UCSD-AML1 (cell line): ENCODE results near the gene KMT2B.
"Not testable (repeated sequence)": the region's sequence is repeated elsewhere in the genome, so short reads cannot be mapped to it uniquely, and the experiment has no call there.

Source experiments
- DNase-seq: peaks from one replicate; lab custom pipeline; 2025; ENCODE audit not compliant: unreplicated experiment; lab: John Stamatoyannopoulos, UW

Gene KMT2B

DNA sequence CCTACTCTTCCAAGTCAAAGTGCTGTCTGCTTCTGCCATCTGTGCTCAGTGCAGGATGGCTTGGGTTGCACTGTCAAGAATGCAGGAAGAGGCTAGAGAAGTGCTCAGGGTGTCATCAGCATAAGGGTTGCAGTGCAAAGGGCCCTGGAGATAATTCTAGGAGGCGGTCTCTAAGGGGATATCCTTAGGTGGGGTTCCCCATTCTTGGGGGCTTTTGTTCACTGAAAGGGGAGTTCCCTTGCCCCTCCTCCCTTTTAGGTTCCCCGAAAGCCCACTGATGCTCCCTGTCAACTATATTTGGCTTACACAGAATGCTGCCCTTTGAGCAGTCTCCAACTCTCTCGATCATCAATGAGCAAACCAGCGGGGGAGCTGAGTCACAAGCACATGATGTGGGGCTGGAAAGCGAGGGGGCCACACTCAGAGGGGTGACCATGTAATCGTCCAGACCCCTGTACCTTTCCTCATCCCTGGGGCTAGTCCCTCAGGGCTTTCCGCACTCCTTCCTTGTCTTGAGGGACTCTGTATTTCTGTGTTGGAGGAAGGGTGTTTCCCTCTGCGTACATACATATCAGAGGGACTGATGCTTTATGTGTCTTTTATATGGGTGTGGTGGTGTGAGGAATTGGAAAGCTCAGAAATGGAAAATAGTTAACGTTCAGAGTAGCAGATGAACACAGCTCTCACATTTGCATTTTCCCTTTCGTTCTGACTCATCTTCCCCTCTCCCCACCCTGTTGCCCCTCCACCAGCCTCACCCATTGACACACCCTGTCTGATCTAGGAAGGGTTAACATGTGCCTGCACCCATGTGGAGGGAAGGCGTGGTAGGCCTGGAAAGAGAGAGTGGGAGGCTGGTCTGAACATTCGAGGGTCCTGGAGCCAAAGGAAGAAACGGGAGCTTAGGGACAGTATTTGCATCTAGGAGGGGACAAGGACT, 6.7 kb upstream of the KMT2B start:
- no peak for DNase-seq

GRCh38 chr19:35712567-35713505, 5.0 kb upstream of the KMT2B start:
- DNase-seq, result no peak

DNA sequence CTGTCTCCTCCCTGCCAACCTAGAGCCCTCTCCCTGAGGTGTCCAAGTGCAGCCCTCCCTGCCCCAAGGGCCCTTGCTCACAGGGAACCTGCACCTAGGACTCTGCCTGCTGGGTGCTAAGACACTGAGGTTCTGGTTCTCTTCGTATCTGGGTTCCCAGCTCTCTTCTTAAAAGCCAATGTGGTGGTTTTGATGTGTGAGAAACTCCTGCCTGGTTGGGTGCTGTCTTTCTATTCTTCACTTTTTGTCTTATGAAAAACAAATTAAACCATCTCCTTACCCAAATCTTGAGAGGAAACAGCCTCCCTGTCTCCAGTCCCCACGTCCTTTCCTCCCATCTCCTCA, 4.3 kb upstream of the KMT2B start:
- no peak for DNase-seq

DNA sequence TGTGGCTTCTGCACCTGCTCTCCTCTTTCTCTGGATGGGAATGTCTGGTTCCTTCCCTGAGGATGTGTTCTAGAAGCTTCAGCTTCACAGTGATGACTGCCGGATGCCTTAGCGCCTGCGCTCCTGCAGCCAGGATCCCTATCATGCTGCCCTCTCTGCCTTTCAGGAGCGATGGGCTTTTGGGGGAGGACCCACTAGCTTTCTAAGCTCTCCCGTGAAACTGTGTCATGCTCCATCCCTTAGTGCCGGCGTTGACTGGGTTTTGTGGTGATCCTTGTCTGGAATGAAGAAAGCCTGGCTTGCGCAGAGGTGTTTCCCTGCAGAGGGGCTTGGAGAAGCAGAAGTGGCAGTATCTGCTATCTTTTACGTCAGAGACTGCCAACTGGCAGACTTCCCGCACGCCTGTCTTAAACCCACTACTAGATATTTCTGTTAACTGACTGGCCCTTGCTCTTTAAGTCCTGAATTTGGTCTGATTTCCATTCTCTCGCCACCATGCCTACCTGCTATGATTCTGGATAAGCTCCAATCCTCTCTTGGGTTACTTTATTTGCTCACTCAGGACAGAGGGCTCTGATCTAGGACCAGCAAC, 3.8 kb upstream of the KMT2B start:
- no peak for DNase-seq

GRCh38 chr19:35714601-35715354, 3.0 kb upstream of the KMT2B start:
- DNase-seq, result no peak

- no peak for DNase-seq
These were observed 2.4 kb upstream of the KMT2B start for GRCh38 chr19:35715355-35715809.

GRCh38 chr19:35715981-35716800, 1.6 kb upstream of the KMT2B start:
- DNase-seq, result no peak

DNA sequence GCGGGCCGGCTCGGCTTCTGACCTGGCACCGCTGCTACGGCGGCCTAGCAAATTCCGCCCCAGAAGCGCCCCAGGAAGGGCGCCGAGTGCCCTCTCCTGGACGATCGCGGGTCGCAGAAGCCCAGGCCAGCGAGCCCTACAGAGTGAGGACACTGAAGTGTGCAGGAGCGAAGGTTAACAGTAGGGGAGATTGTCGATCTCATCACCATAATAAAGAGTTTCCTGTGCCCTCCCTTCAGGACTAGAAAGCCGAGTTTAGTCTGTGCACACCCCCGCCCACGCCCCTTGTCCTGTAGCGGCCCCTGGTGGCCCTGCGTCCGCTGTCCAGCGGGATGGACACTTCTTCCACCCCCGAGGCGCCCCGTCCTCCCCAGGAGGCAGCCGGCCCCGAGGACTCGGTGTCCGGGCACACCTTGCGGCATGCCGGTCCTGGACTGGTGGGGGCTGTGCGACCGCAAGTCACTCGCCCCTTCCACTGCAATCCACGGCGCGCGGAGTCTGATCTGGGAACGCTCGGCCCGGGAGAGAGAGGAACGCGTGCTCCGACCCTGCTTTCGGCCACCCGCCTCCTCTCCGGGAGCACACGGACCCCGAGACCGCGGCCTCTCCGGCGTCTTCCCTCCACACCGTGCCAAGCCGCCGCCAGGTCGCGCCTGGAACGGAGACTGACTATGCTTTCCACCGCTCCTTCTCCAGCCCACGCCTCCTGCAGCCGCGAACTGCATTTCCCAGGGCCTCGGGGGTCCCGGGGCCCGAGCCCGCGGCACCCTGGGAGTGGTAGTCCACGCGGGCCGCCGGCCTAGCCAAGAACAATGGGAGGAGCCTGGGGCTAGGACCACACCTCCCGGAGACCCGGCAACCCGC, 770 bp upstream of the KMT2B start:
- peak; percentile 84 for DNase-seq

- peak; percentile 48 for DNase-seq
These were observed 690 bp downstream of the KMT2B start for GRCh38 chr19:35718345-35719041.

GRCh38 chr19:35719402-35720162, 1.8 kb downstream of the KMT2B start:
- DNase-seq, result no peak

DNA sequence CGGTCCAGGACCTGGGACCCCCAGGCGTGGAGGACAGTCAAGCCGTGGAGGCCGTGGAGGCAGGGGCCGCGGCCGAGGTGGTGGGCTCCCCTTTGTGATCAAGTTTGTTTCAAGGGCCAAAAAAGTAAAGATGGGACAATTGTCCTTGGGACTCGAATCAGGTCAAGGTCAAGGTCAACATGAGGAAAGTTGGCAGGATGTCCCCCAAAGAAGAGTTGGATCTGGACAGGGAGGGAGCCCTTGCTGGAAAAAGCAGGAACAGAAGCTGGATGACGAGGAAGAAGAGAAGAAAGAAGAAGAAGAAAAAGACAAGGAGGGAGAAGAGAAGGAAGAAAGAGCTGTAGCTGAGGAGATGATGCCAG, 2.3 kb downstream of the KMT2B start:
- no peak for DNase-seq

DNA sequence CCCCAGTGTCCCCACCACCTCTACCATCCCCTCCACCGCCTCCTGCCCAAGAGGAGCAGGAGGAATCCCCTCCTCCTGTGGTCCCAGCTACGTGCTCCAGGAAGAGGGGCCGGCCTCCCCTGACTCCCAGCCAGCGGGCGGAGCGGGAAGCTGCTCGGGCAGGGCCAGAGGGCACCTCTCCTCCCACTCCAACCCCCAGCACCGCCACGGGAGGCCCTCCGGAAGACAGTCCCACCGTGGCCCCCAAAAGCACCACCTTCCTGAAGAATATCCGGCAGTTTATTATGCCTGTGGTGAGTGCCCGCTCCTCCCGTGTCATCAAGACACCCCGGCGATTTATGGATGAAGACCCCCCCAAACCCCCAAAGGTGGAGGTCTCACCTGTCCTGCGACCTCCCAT, 2.8 kb downstream of the KMT2B start:
- no peak for DNase-seq

- no peak for DNase-seq
These were observed 3.6 kb downstream of the KMT2B start for GRCh38 chr19:35721374-35721773.

- no peak for DNase-seq
These were observed 4.7 kb downstream of the KMT2B start for GRCh38 chr19:35722461-35722860.

DNA sequence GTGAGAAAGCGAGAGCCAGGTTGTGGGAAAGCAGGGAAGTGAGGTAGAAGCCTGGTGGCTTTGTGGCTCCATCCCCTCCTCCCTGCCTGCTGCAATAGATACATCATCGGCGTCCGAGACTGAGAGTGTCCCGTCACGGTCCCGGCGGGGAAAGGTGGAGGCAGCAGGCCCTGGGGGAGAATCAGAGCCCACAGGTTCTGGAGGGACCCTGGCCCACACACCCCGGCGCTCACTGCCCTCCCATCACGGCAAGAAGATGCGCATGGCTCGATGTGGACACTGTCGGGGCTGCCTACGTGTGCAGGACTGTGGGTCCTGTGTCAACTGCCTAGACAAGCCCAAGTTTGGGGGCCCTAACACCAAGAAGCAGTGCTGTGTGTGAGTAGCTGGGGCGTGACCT, 5.1 kb downstream of the KMT2B start:
- DNase-seq, result no peak

DNA sequence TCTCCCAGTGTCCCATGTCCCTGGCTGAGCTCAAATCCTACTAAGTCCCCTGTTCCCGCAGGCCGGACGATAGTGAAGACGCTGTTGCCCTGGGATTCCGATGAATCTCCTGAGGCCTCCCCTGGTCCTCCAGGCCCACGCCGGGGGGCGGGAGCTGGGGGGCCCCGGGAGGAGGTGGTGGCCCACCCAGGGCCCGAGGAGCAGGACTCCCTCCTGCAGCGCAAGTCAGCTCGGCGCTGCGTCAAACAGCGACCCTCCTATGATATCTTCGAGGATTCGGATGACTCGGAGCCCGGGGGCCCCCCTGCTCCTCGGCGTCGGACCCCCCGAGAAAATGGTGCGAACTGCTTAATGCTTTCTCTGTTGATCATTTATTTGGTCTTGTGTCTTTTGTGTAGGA, 5.9 kb downstream of the KMT2B start:
- DNase-seq, result no peak

- DNase-seq, result not testable (repeated sequence)
These were observed 6.3 kb downstream of the KMT2B start for GRCh38 chr19:35724132-35724531.

DNA sequence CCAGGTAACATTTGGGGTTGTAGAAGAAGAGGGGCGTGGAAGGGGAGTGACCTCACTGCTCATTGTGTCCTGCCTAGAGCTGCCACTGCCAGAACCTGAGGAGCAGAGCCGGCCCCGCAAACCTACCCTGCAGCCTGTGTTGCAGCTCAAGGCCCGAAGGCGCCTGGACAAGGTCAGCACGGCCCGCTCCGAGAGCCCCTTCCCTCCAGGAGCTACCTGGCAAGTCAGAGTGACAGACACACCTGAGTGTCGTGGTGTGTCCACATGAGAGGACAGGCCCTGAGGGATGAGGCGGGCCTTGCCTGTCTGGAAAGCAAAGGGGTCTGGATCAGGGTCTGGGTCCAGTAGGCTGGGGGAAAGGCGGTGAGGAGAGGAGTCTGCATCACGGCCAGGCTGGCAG, 6.8 kb downstream of the KMT2B start:
- DNase-seq, result no peak
